HG03135 (cell line): ENCODE measurements around the gene SLC46A2.

Source experiments
- ATAC-seq: cut with Tn5 transposase; IDR thresholded peaks from one replicate; pipeline ENCODE4 v1.9.1; 2021; ENCODE audit warnings: mild to moderate bottlenecking, moderate library complexity; ENCODE audit not compliant: unreplicated experiment

Gene SLC46A2

DNA sequence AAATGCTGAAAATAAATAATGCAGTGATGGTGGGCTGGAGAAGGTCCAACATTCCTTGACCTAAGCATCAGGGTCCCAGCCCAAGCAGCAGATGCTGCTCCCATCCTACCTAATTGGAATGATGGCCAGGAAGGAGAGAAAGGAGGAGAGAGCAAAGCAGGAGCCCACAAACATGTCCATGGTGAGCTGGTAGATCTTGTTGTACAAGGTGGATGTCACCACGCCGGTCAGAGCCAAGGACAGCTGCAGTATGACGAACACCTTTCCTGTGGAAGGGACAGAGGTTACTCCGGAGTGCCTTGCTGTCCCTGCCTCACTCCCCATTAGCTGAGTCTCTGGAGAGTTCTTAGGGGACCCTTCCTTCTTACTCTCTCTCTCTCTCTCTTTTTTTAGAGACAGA lies 4.3 kb downstream of the SLC46A2 start:
- ATAC-seq: no peak

DNA sequence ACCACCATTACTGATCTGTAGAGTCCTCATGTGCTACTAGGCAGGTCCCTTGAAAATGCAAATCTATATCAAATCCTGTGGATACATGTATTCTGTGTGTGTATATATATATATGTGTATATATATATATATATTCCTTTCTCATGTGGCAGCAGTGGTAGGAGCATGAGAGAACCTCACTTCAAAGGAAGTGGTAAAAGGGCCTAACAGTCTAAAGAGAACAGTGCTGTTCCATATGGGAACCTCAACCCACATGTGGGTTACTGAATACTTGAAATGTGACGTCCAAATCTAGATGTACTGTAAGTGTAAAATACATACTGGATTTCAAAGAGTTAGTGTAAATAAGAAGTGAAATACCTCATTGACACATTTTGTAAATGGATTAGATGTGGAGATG lies 5.4 kb downstream of the SLC46A2 start:
- no peak for ATAC-seq

- no peak for ATAC-seq
Measured at GRCh38 chr9:112884721-112885120, 6.0 kb downstream of the SLC46A2 start.

- no peak for ATAC-seq
Measured at GRCh38 chr9:112884101-112884500, 6.6 kb downstream of the SLC46A2 start.

GRCh38 chr9:112881331-112881730 lies 9.3 kb downstream of the SLC46A2 start:
- no peak for ATAC-seq

- no peak for ATAC-seq
Measured at GRCh38 chr9:112880650-112881049, 10.0 kb downstream of the SLC46A2 start.

GRCh38 chr9:112878752-112879151 lies 11.9 kb downstream of the SLC46A2 start:
- no peak for ATAC-seq

- no peak for ATAC-seq
Measured at GRCh38 chr9:112873773-112874405, 16.8 kb downstream of the SLC46A2 start.

DNA sequence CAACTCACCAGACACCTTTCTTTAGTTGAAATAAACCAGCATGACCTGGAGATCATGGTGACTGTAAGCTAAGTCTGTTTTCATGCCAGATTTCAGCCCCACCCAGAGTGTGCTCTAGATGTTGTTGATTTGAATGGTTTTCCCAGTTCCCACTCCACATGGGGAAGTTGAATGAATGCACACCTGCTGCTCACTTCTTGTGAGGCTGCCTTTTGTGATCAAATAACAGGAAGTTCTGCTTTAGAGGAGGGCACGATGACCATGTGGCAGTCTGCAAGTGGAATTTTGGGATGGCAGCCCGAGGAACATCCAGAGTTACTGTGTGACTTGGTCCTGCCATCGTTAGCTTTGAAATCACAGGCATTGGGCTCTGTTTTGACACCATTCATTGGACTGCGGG lies 18.7 kb downstream of the SLC46A2 start:
- ATAC-seq: no peak

GRCh38 chr9:112870556-112870955 lies 20.1 kb downstream of the SLC46A2 start:
- no peak for ATAC-seq

GRCh38 chr9:112869917-112870316 lies 20.8 kb downstream of the SLC46A2 start:
- ATAC-seq: no peak

DNA sequence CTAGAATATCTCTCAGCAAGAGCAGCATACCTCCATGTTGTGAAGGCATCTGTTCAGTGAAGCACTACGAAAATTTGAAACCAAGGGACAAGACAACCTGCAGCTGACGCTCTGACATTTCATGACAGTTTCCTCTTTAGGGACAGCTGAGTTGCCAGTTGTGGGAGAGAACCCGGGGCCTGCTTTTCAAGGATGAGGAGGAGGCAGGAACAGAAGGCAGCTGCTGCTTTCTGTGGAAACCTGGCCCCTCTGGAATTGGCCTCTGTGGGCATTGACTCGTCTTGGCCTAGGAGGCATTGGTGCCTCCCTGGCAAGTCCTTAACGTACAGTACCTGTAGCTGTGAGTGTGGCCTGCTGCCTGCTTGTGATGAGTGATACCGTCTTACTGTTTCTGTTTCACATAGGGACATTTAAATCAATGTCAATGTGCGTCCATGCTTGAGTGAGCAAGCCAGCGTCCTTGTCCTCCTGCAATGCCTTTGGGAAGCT lies 21.6 kb downstream of the SLC46A2 start:
- ATAC-seq: no peak

- no peak for ATAC-seq
Measured at GRCh38 chr9:112868461-112868860, 22.2 kb downstream of the SLC46A2 start.

DNA sequence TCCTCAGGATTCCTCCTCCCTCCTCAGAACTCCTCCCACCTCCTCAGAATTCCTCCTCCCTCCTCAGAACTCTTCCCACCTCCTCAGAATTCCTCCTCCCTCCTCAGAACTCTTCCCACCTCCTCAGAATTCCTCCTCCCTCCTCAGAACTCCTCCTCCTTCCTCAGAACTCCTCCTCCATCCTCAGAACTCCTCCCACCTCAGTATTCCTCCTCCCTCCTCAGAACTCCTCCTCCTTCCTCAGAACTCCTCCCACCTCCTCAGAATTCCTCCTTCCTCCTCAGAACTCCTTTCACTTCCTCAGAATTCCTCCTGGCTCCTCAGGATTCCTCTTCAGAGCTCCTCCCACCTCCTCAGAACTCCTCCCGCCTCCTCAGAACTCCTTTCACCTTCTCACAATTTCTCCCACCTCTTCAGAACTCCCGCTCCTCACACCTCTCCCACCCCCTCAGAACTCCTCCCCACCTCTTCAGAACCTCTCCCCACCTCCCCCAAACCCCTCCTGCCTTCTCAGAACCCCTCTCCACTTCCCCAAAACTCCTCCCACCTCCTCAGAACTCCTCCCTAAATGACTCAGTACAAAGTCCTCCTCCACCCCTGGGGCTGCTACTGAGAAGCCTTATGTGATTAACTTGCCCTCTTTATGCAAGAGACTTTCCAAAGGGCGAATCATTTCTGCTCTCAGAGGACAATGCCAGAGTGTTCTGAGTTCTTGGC lies 23.2 kb downstream of the SLC46A2 start:
- ATAC-seq: no peak

- ATAC-seq: no peak
Measured at GRCh38 chr9:112866662-112867274, 23.9 kb downstream of the SLC46A2 start.

DNA sequence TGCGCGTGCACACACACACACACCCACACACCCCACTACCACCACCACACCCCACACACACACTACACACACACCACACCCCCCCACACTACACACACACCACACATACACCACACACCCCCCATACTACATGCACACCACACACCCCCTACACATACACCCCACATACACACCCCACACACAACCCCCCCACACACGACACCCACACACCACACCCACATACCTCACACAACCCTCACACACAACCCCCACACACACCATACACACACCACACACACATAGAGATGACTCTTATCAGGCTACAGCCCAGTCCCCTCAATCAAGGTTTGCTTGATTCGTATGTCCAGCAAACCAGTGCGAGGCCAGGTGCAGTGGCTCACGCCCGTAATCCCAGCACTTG lies 25.7 kb downstream of the SLC46A2 start:
- no peak for ATAC-seq

- no peak for ATAC-seq
Measured at GRCh38 chr9:112864403-112864802, 26.3 kb downstream of the SLC46A2 start.

DNA sequence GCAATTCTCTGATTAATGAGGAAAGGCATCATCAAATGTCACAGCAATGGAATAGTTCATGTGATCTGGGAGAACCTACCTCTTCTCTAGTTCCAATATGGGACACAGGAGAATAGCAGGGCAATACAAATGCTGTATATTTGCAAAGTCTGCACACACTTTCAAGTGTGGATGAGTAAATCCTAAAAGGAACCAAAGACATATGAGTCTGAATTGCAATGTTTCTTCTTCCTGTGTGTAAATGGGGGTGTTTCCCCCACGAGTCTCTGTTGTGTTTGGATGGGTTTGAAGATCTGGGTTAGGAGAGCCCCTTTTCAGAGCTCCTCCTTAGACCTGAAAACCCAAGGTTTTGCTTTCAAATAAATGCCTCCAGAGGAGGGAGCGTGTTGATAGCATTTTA lies 26.9 kb downstream of the SLC46A2 start:
- ATAC-seq: no peak

- no peak for ATAC-seq
Measured at GRCh38 chr9:112863214-112863613, 27.5 kb downstream of the SLC46A2 start.

GRCh38 chr9:112861638-112862555 lies 28.8 kb downstream of the SLC46A2 start:
- no peak for ATAC-seq

DNA sequence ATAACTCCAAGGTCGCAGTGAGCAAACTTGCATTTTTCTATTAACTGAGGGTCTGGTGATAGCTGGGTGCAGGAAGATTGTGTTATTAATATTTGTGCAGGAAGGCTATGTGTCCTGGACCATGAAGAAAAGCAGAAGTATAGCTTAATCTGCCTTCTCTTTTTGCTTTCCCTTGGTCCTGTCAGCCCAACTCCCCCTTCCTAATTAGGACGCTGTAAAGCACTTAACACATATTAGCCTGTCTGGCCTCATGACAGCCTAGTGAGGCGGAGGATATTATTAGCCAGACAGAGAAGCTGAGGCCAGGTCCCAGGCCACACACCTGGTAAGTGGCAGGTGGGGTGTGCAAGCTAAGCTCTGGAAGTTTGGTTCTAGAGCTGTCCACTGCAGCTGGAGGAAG lies 29.5 kb downstream of the SLC46A2 start:
- no peak for ATAC-seq
